Vagina (tissue), 2 donors: ENCODE data around the gene MAST2. TPM values are rescaled to one million over a fixed set of nuclear protein-coding genes. Genes with fewer than 3 reads are reported as not detected.

ENCODE experiments used
- DNase-seq, 2 donors: peaks; one replicate each; pipeline ENCODE4 v3.0.0-alpha.2; 2017; ENCODE audit errors: extremely low spot score in 2 of 2
- H3K27ac ChIP-seq: fragments of 200-600 bp; sonication (generic); one replicate; pipeline ENCODE4 v1.5.1; 2019
- H3K27me3 ChIP-seq: fragments of 200-600 bp; sonication (generic); one replicate; pipeline ENCODE4 v1.5.1; 2019
- H3K36me3 ChIP-seq, 2 donors: fragments of 200-600 bp; sonication (generic); one replicate each; pipeline ENCODE4 v1.5.1; 2017 to 2019
- H3K4me1 ChIP-seq: fragments of 200-600 bp; sonication (generic); one replicate; pipeline ENCODE4 v1.5.1; 2019
- H3K4me3 ChIP-seq, 2 donors: fragments of 200-600 bp; sonication (generic); 1 replicate in 1 of 2; 2 replicates in 1 of 2; pipeline ENCODE4 v1.5.1; 2016 to 2019
- H3K9me3 ChIP-seq: fragments of 200-600 bp; sonication (generic); one replicate; pipeline ENCODE4 v1.5.1; 2019
- CTCF ChIP-seq, 3 experiments: fragments of 450-650 bp in 2 of 3; fragments of 200-600 bp in 1 of 3; sonication (generic) in 1 of 3; IDR thresholded peaks; one replicate each; pipeline ENCODE4 v1.5.1; 2017 to 2019; ENCODE audit warnings: antibody characterized with exemption in 3 of 3, mild to moderate bottlenecking in 2 of 3, moderate library complexity in 2 of 3
- POLR2A ChIP-seq, 2 donors: fragments of 450-650 bp; IDR thresholded peaks; one replicate each; pipeline ENCODE4 v1.6.1; 2017; ENCODE audit warnings: antibody characterized with exemption in 2 of 2, mild to moderate bottlenecking in 2 of 2, moderate library complexity in 2 of 2
- POLR2AphosphoS5 ChIP-seq, 2 donors: sonication (generic); formaldehyde crosslinking; IDR thresholded peaks; one replicate each; pipeline ENCODE4 v1.9.0; 2017; ENCODE audit warnings: antibody characterized with exemption in 2 of 2, mild to moderate bottlenecking in 2 of 2, low read depth in 1 of 2; ENCODE audit not compliant: insufficient read depth in 1 of 2
- intact Hi-C: fragments of 100-400 bp; cut with DNase I; formaldehyde crosslinking; loops from one replicate; pipeline ENCODE4 v1.15.1; 2023
- total RNA-seq: library from RNA; depleted of rRNA; stranded (reverse); fragments of >200 nt; gene quantifications from one replicate; pipeline ENCODE4 v1.2.3, GENCODE V29; 2016

MAST2 gene
- 28.2 TPM for total RNA-seq

DNA sequence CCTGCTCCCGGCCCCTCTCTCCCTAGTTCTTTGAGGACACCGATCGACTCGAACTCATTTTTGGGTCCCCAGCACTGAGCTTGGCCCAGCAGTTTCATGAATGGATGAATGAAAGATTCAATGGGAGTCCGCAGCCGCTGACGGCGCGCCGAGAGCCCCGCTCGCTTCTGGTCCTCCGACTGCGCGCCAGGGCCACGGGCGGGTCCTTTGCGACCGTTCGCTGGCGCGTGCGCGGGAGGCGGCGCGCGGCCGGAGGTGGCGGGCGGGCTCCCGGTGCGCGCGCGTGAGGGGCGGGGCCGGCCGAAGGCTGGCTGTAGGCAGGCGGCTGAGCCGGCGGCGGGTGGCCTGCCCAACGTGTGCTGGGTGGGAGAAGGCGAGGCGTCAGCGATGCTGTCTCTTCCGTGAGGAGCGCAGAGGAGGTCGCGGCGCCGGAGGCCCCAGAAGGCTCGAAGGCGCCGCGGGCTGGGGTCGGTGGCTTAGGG lies at the start of gene MAST2:
MAST2 (plus strand) TSS at position 314 of the 482 bp plus-strand sequence. CDS start 284 bp downstream, outside the sequence.
- Histone ChIP-seq H3K9me3 (no peaks in the 10 kb centered on the region), H3K27ac (peak within 1 kb of the TSS; percentile 85), H3K4me1 (peaks cover 25% of the 10 kb centered on the region), H3K36me3 (no peaks in the 10 kb centered on the region), H3K4me3 (peak within 1 kb of the TSS; percentile 54 to 55), H3K27me3 (no peaks in the 10 kb centered on the region)
- DNase-seq, result peak in 1 of 2 donors; percentile 86
- TF ChIP-seq POLR2A (IDR thresholded peaks at IDR 0.05), result peak in 1 of 2 donors; percentile 86
- no peak for TF ChIP-seq CTCF (IDR thresholded peaks at IDR 0.05)
- TF ChIP-seq POLR2AphosphoS5 (IDR thresholded peaks at IDR 0.05; ENCODE audit: insufficient read depth in 1 of 2, low read depth in 1 of 2), result no peak
- intact Hi-C loops, result no loop called here

- no peaks in the 10 kb centered on the region for H3K36me3 ChIP-seq
- DNase-seq, result no peak
- peaks cover 5% of the 10 kb centered on the region for H3K9me3 ChIP-seq
- intact Hi-C loops, result no loop called here
- H3K4me3 ChIP-seq, result no peak overlapping the region
- H3K4me1 ChIP-seq, result no peaks in the 10 kb centered on the region
- TF ChIP-seq POLR2A (IDR thresholded peaks at IDR 0.05) (no peak), CTCF (IDR thresholded peaks at IDR 0.05) (no peak), POLR2AphosphoS5 (IDR thresholded peaks at IDR 0.05; ENCODE audit: insufficient read depth in 1 of 2, low read depth in 1 of 2) (no peak)
- H3K27me3 ChIP-seq, result no peaks in the 10 kb centered on the region
- no peak overlapping the region for H3K27ac ChIP-seq
Observed at GRCh38 chr1:45755697-45756096, 47.7 kb upstream of the MAST2 start.

DNA sequence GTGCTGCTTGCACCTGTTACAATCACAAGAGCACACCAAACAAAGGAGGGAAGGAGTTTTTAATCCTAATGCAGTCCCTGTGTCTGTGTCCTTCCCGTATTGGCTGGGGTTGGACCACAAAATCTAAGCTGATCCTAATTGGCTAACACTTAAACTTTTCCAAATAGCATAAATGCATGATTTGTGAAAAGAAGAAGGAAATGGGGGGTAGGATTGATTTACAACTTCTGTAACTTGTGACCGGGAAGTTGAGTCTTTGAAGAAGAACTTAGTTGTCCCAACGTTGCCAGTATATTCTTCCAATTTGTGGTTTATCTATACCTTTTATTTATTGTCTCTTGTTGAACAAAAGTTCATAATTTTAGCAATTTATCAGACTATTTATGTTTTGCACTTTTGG lies 41.1 kb upstream of the MAST2 start:
- no peaks in the 10 kb centered on the region for H3K36me3 ChIP-seq

DNA sequence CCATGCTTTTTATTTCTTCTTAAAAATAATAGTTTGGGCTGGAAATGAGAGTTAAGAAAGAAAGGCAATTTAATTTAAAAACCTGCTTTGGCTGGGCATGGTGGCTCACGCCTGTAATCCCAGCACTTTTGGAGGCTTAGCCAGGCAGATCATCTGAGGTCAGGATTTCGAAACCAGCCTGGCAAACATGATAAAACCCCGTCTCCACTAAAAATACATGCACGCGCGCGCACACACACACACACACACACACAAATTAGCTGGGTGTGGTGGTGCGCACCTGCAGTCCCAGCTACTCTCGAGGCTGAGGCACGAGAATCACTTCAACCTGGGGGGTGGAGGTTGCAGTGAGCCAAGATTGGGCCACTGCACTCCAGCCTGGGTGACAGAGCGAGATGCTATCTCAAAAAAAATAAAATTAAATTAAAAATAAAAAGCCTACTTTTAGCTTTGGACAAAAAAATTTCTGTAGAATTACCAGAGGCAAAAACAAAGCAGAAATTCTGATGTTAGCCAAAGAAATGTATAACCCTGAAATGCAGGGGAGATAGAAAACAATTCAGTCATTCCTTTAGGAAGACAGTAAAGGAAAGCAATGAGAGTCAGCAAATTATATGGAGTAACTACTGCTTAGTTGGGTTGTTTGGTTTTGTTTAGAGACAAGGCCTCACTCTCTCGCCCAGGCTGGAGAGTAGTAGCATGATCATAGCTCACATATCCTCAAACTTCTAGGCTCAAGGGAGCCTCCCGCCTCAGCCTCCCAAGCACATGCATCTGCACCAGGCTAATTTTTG lies 37.2 kb upstream of the MAST2 start:
- no peak overlapping the region for H3K27ac ChIP-seq
- no peaks in the 10 kb centered on the region for H3K27me3 ChIP-seq
- intact Hi-C loops, result no loop called here
- H3K36me3 ChIP-seq, result no peaks in the 10 kb centered on the region
- no peak overlapping the region for H3K4me3 ChIP-seq
- DNase-seq, result no peak
- TF ChIP-seq CTCF (IDR thresholded peaks at IDR 0.05) (no peak), POLR2AphosphoS5 (IDR thresholded peaks at IDR 0.05; ENCODE audit: insufficient read depth in 1 of 2, low read depth in 1 of 2) (no peak), POLR2A (IDR thresholded peaks at IDR 0.05) (no peak)
- H3K9me3 ChIP-seq, result no peaks in the 10 kb centered on the region
- H3K4me1 ChIP-seq, result no peaks in the 10 kb centered on the region

More for the DNA sequence above, 41.1 kb upstream of the MAST2 start:
- H3K4me3 ChIP-seq, result no peak overlapping the region
- no peak for TF ChIP-seq POLR2AphosphoS5 (IDR thresholded peaks at IDR 0.05; ENCODE audit: insufficient read depth in 1 of 2, low read depth in 1 of 2)
- no peak for TF ChIP-seq POLR2A (IDR thresholded peaks at IDR 0.05)
- no peak for TF ChIP-seq CTCF (IDR thresholded peaks at IDR 0.05)
- H3K27ac ChIP-seq, result no peak overlapping the region
- intact Hi-C loops, result no loop called here
- H3K27me3 ChIP-seq, result no peaks in the 10 kb centered on the region
- no peaks in the 10 kb centered on the region for H3K4me1 ChIP-seq
- no peak for DNase-seq
- no peaks in the 10 kb centered on the region for H3K9me3 ChIP-seq

DNA sequence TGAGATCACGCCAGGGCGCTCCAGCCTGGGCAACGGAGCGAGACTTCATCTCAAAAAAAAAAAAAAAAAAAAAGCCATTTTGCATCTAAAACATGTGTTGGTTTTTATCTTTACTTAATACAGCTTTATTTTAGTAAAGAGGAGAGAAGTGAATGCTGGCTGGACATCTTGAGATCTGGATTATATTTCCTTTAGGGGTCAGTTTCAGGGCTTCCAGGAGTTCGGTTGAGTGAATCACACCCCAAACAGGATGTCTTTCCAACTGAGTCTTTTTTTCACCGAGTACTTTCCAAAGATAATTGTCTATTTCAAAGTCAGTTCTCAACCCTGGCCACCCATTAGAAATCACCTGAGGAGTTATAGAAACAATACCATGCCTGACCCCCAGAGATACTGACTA lies 36.4 kb upstream of the MAST2 start:
- DNase-seq, result no peak
- Histone ChIP-seq H3K9me3 (no peaks in the 10 kb centered on the region), H3K36me3 (no peaks in the 10 kb centered on the region), H3K27me3 (no peaks in the 10 kb centered on the region), H3K4me3 (no peak overlapping the region), H3K4me1 (no peaks in the 10 kb centered on the region), H3K27ac (no peak overlapping the region)
- intact Hi-C loops, result no loop called here
- no peak for TF ChIP-seq CTCF (IDR thresholded peaks at IDR 0.05)
- TF ChIP-seq POLR2A (IDR thresholded peaks at IDR 0.05), result no peak
- TF ChIP-seq POLR2AphosphoS5 (IDR thresholded peaks at IDR 0.05; ENCODE audit: insufficient read depth in 1 of 2, low read depth in 1 of 2), result no peak
